ENCODE measurements around the gene PCSK7. TPM values are rescaled to one million over a fixed set of nuclear protein-coding genes. Genes with fewer than 3 reads are reported as not detected.

PCSK7 gene
- total and polyA plus RNA-seq, 2 of the 8 experiments (the other 6 are each of a cell fraction or from before 2014, with no cell fraction given): 23.4 to 38.5 TPM

DNA sequence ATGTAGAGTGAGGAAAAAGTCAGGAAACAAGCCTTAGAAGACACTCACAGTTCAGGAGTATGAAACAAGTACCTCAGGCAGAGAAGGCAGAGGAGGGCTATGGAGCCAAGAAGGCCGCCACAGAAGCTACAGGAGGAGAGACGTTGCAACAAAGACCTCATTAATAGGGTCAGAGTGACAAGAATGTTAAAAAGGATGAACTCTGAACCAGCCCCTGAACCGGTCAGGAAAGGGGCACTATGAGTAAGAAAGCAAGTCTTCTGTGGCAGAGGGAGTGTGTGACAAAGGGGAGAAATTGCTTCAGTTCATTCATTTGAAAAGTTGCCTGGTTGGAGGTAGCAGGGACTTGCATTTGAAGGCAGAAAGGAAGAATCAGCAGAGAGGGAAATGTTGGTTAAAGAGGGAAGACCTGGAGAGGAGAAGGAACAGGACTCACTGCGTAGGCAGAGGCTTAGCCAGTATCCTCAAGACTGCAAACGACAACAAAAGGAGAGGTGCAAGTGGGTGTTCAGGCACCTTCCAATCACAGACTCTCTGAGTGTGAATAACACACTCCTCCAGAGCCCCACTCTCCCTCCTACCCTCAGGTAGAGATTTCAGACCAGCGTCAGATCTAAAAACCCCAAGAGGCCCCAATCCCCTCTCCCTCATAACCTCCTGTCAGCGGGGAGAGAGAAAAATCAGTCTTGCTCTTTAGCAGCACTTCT lies 17.3 kb downstream of the PCSK7 start:
- no peaks in the 10 kb centered on the region for H3K79me1 ChIP-seq (ENCODE audit: low read depth, low read length)
- no peak overlapping the region for H2BK15ac ChIP-seq (ENCODE audit: low read length)
- peaks cover 8 to 26% (median 17%) of the 10 kb centered on the region in 4 experiments; a peak in 7 of 8 replicates for H3K36me3 ChIP-seq (ENCODE audit: control insufficient read depth in 2 of 4, insufficient read depth in 4 of 4, low read length in 3 of 4)
- no peaks in the 10 kb centered on the region for H3K4me1 ChIP-seq (replicated peaks in 1 of 4; ENCODE audit: control insufficient read depth in 3 of 4, insufficient read depth in 4 of 4, low read length in 3 of 4)
- no peaks in the 10 kb centered on the region for H3K27me3 ChIP-seq (replicated peaks in 1 of 4; ENCODE audit: control insufficient read depth in 3 of 4, extremely low read depth in 1 of 4, insufficient read depth in 3 of 4, low read length in 3 of 4)
- WGBS, 2 experiments (ENCODE audit: extremely low coverage in 1 of 2, insufficient coverage in 1 of 2, insufficient read length in 1 of 2, insufficient replicate concordance in 2 of 2, low coverage in 1 of 2, low lambda C conversion rate in 2 of 2, missing lambda C conversion rate in 1 of 2): 91% methylated on average over 7 of the region's 7 CpGs; no CpG with 5 or more reads in 1 of the 2 experiments
- H4K91ac ChIP-seq (replicated peaks; ENCODE audit: insufficient read length, low read length): no peak overlapping the region
- H3K23me2 ChIP-seq (ENCODE audit: low read depth, low read length): no peaks in the 10 kb centered on the region
- FAIRE-seq (no peak), DNase-seq (ENCODE audit: low read depth in 1 of 2, low spot score in 2 of 2) (no peak)
- no peak overlapping the region for H3K27ac ChIP-seq (ENCODE audit: low read depth, low read length)
- no peak overlapping the region for H2AFZ ChIP-seq (ENCODE audit: low read length)
- no peak overlapping the region for H2BK12ac ChIP-seq (ENCODE audit: low read depth, low read length)
- no peak overlapping the region for H4K8ac ChIP-seq (ENCODE audit: extremely low read depth, insufficient read depth, low read length)
- no peak overlapping the region for H3K56ac ChIP-seq (replicated peaks; ENCODE audit: insufficient read length, low read depth, low read length)
- H3K79me2 ChIP-seq (ENCODE audit: control insufficient read depth in 1 of 2, insufficient read depth in 2 of 2, low read length in 2 of 2): no peaks in the 10 kb centered on the region; a peak in 1 of 4 replicates
- no peak overlapping the region for H3K23ac ChIP-seq (ENCODE audit: insufficient read length)
- H3K9ac ChIP-seq (replicated peaks in 1 of 4; ENCODE audit: extremely low read depth in 1 of 4, low read depth in 3 of 4, low read length in 3 of 4): no peak overlapping the region
- no peak overlapping the region for H3K4me2 ChIP-seq (ENCODE audit: insufficient read depth in 1 of 2, low read depth in 2 of 2, low read length in 2 of 2)
- H3K4ac ChIP-seq (replicated peaks; ENCODE audit: insufficient read length, low read depth, low read length): no peak overlapping the region
- no peaks in the 10 kb centered on the region for H3K9me3 ChIP-seq (ENCODE audit: insufficient read depth in 2 of 2, low read depth in 1 of 2, low read length in 1 of 2)
- H3K4me3 ChIP-seq (ENCODE audit: extremely low read depth in 1 of 4, insufficient read depth in 2 of 4, low read depth in 3 of 4, low read length in 4 of 4): no peak overlapping the region
- H2AK5ac ChIP-seq (ENCODE audit: low read depth, low read length): no peak overlapping the region
- H2BK5ac ChIP-seq (ENCODE audit: low read depth, low read length): no peak overlapping the region
- H3K14ac ChIP-seq (ENCODE audit: insufficient read length): no peak overlapping the region
- no peak overlapping the region for H2BK20ac ChIP-seq (ENCODE audit: low read length)
- peaks cover 0 to 4% of the 10 kb centered on the region in 2 experiments for H4K20me1 ChIP-seq (replicated peaks in 1 of 2; ENCODE audit: control insufficient read depth in 1 of 2, insufficient read depth in 2 of 2, low read length in 2 of 2)
- H3K18ac ChIP-seq (ENCODE audit: extremely low read depth, low read length): no peak overlapping the region
- POLR2A ChIA-PET (ENCODE audit: partially characterized antibody): interaction anchor here (0.8 to 5.1 kb wide), 3 partner anchors 8 to 15 kb away, joined by 4 to 47 read pairs (median 6); partner anchors contain the start of gene TAGLN
- CTCF ChIA-PET (ENCODE audit: partially characterized antibody): interaction anchor here (0.8 to 25.0 kb wide), 6 partner anchors 8 to 43 kb away, joined by 3 to 449 read pairs (median 34); partner anchors contain the start of gene TAGLN
- no peak overlapping the region for H4K5ac ChIP-seq (ENCODE audit: insufficient read length, low read depth, low read length)
- H2BK120ac ChIP-seq (replicated peaks; ENCODE audit: low read depth, low read length): no peak overlapping the region
- no peak for TF ChIP-seq EGR1 (IDR thresholded peaks at IDR 0.05; ENCODE audit: borderline replicate concordance, low read depth, low read length)
- TF ChIP-seq, protein P1, sequence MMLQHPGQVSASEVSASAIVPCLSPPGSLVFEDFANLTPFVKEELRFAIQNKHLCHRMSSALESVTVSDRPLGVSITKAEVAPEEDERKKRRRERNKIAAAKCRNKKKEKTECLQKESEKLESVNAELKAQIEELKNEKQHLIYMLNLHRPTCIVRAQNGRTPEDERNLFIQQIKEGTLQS (IDR thresholded peaks at IDR 0.05; ENCODE audit: insufficient read depth, low read depth, low read length): no peak
- TF ChIP-seq TEAD4 (IDR thresholded peaks at IDR 0.05; ENCODE audit: low read depth, low read length): no peak
- TF ChIP-seq CHD2 (IDR thresholded peaks at IDR 0.05; ENCODE audit: low read length): no peak

Data from H1 (cell line).